Caco-2 (cell line): Measurements from ENCODE around the gene MCEE. TPM values are rescaled to one million over a fixed set of nuclear protein-coding genes. Genes with fewer than 3 reads are reported as not detected.

Experiments
- BruUV-seq: library from RNA; stranded (reverse); fragments of 400-500 nt; replicated peaks from 2 replicates; lab custom pipeline; 2021; lab: Mats Ljungman, UMichigan
- CTCF ChIA-PET: fragments of 300-600 bp; sonication (Branson Sonifier 250); formaldehyde crosslinking; loops from one replicate; lab custom pipeline; 2022; ENCODE audit warnings: antibody characterized with exemption; lab: Charles Lee
- POLR2A ChIA-PET: fragments of 300-600 bp; sonication (Branson Sonifier 250); formaldehyde crosslinking; loops from one replicate; lab custom pipeline; 2022; ENCODE audit warnings: antibody characterized with exemption; lab: Charles Lee
- DNase-seq, 2 experiments: peaks; one replicate each; pipeline versions ENCODE4 v3.0.0 to v3.0.0-alpha.2; 2020 to 2022
- H3K27me3 ChIP-seq: replicated peaks from 2 replicates; pipeline ENCODE4 v1.6.0; 2011; ENCODE audit warnings: low read length; ENCODE audit not compliant: control insufficient read depth, insufficient read depth
- H3K36me3 ChIP-seq: 2 replicates; pipeline ENCODE4 v1.5.1; 2011; ENCODE audit warnings: low read length; ENCODE audit not compliant: control insufficient read depth, insufficient read depth
- H3K4me1 ChIP-seq: fragments of 250-450 bp; sonication (Bioruptor Pico); 2 replicates; pipeline ENCODE4 v1.5.1; 2020; ENCODE audit warnings: mild to moderate bottlenecking
- H3K4me3 ChIP-seq: 2 replicates; pipeline ENCODE4 v1.5.1; 2011; ENCODE audit warnings: low read depth, mild to moderate bottlenecking, control low read depth, low read length
- H3K9me3 ChIP-seq: fragments of 250-450 bp; sonication (Bioruptor Pico); 2 replicates; pipeline ENCODE4 v1.5.1; 2020; ENCODE audit warnings: mild to moderate bottlenecking, moderate library complexity
- H3K27ac Mint-ChIP-seq: one replicate; pipeline ENCODE4 v1.8.0; 2022; ENCODE audit warnings: mixed read lengths; ENCODE audit not compliant: unreplicated experiment
- H3K27me3 Mint-ChIP-seq: one replicate; pipeline ENCODE4 v1.8.0; 2022; ENCODE audit warnings: mixed read lengths; ENCODE audit not compliant: insufficient read depth, unreplicated experiment
- H3K36me3 Mint-ChIP-seq: one replicate; pipeline ENCODE4 v1.8.0; 2022; ENCODE audit warnings: mild to moderate bottlenecking, mixed read lengths; ENCODE audit not compliant: insufficient read depth, unreplicated experiment
- H3K4me1 Mint-ChIP-seq: one replicate; pipeline ENCODE4 v1.8.0; 2022; ENCODE audit warnings: low read depth, mixed read lengths; ENCODE audit not compliant: unreplicated experiment
- H3K4me3 Mint-ChIP-seq: one replicate; pipeline ENCODE4 v1.8.0; 2022; ENCODE audit warnings: mild to moderate bottlenecking, moderate library complexity, mixed read lengths; ENCODE audit not compliant: unreplicated experiment
- H3K9me3 Mint-ChIP-seq: one replicate; pipeline ENCODE4 v1.8.0; 2022; ENCODE audit warnings: mixed read lengths; ENCODE audit not compliant: unreplicated experiment
- intact Hi-C: fragments of 100-400 bp; cut with micrococcal nuclease; formaldehyde crosslinking; loops from one replicate; pipeline ENCODE4 v1.10.0; 2022; ENCODE audit not compliant: unreplicated experiment
- total RNA-seq: library from RNA; stranded (reverse); gene quantifications from 2 replicates; pipeline ENCODE4 v1.2.3, GENCODE V29; 2022
- TF ChIP-seq, protein P1 (sequence below), 2 experiments: fragments of 200-600 bp in 1 of 2; IDR thresholded peaks; 1 replicate in 1 of 2; 2 replicates in 1 of 2; pipeline versions ENCODE4 v1.5.1 to v1.8.0; 2011 to 2022; ENCODE audit warnings: antibody characterized with exemption in 1 of 2, control low read depth in 1 of 2, inconsistent platforms in 1 of 2, low read depth in 1 of 2, low read length in 1 of 2, mild to moderate bottlenecking in 1 of 2, moderate library complexity in 1 of 2; ENCODE audit not compliant: insufficient read depth in 1 of 2, severe bottlenecking in 1 of 2, unreplicated experiment in 1 of 2

Gene MCEE
- total RNA-seq, 1 experiment from 2014 or later = 13.7 TPM

DNA sequence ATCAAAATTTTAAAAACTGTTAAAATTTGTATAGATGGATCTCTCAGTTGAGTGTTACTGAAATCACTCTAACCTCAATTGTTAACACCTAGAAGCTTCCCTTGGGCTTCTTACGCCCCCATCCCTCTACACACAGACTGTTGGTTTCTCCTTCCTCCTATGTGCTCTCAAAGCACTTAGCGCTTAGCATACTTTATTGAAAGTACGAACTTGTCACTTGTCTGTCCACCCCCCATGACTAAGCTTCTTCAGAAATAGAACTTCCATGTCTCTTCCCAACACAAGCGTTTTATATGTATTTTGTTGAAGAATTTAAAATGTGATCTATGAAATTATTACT is 846 bp upstream of the MCEE start:
- ChIA-PET CTCF (interaction anchor here (1.4 kb wide), 1 partner anchor 30 kb away, joined by 6 read pairs; no protein-coding TSS in a partner anchor), POLR2A (interaction anchor here (0.6 kb wide), 1 partner anchor 152 kb away, joined by 5 read pairs; no protein-coding TSS in a partner anchor)
- no peak for DNase-seq
- Mint-ChIP-seq H3K27ac (no peak overlapping the region), H3K4me1 (no peaks in the 10 kb centered on the region), H3K27me3 (no peaks in the 10 kb centered on the region), H3K36me3 (peaks cover 31% of the 10 kb centered on the region), H3K4me3 (no peak overlapping the region), H3K9me3 (no peaks in the 10 kb centered on the region)
- intact Hi-C loops = loop anchor here (1.0 kb wide), 3 partner anchors 31 to 96 kb away; partner anchors contain the start of genes NAGK and PAIP2B
- 0 out of 2 replicates have a peak, but pooled peaks cover 4% of the 10 kb centered on the region for H3K4me1 ChIP-seq
- H3K27me3 ChIP-seq = no peaks in the 10 kb centered on the region
- H3K4me3 ChIP-seq = peak overlapping the region; percentile 73
- H3K36me3 ChIP-seq = no peaks in the 10 kb centered on the region; the same call in 1 of the 2 replicates
- TF ChIP-seq, protein P1, sequence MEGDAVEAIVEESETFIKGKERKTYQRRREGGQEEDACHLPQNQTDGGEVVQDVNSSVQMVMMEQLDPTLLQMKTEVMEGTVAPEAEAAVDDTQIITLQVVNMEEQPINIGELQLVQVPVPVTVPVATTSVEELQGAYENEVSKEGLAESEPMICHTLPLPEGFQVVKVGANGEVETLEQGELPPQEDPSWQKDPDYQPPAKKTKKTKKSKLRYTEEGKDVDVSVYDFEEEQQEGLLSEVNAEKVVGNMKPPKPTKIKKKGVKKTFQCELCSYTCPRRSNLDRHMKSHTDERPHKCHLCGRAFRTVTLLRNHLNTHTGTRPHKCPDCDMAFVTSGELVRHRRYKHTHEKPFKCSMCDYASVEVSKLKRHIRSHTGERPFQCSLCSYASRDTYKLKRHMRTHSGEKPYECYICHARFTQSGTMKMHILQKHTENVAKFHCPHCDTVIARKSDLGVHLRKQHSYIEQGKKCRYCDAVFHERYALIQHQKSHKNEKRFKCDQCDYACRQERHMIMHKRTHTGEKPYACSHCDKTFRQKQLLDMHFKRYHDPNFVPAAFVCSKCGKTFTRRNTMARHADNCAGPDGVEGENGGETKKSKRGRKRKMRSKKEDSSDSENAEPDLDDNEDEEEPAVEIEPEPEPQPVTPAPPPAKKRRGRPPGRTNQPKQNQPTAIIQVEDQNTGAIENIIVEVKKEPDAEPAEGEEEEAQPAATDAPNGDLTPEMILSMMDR (IDR thresholded peaks at IDR 0.05; ENCODE audit: insufficient read depth in 1 of 2, low read depth in 1 of 2, low read length in 1 of 2, severe bottlenecking in 1 of 2, unreplicated experiment in 1 of 2) = no peak
- BruUV-seq = no TSS peak
- H3K9me3 ChIP-seq = no peaks in the 10 kb centered on the region

DNA sequence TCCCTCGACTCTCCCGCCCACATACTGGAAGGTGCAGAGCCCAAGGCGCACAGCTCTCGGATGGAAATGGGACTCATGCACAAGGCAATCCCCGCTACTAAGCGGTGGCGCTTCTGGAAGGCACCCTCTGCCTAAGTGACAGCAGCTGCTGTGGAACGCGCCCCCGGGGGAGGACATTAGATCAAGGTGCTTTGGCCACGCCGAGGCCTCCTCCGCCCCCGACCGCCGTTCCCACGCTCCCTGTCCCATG is 202 bp downstream of the MCEE start:
- Mint-ChIP-seq H3K27me3 (no peaks in the 10 kb centered on the region), H3K36me3 (peaks cover 21% of the 10 kb centered on the region), H3K4me1 (no peaks in the 10 kb centered on the region), H3K4me3 (no peak overlapping the region), H3K27ac (no peak overlapping the region), H3K9me3 (no peaks in the 10 kb centered on the region)
- Histone ChIP-seq H3K4me1 (0 out of 2 replicates have a peak, but pooled peaks cover 4% of the 10 kb centered on the region), H3K36me3 (no peaks in the 10 kb centered on the region; the same call in 1 of the 2 replicates), H3K27me3 (no peaks in the 10 kb centered on the region), H3K9me3 (no peaks in the 10 kb centered on the region), H3K4me3 (peak overlapping the region; percentile 73)
- POLR2A ChIA-PET = interaction anchor here (0.6 to 0.8 kb wide), 3 partner anchors 28 to 939 kb away, joined by 3 to 12 read pairs (median 3); partner anchors contain the start of genes C2orf42 and NAGK
- TF ChIP-seq, protein P1 (IDR thresholded peaks at IDR 0.05; ENCODE audit: insufficient read depth in 1 of 2, low read depth in 1 of 2, low read length in 1 of 2, severe bottlenecking in 1 of 2, unreplicated experiment in 1 of 2) = no peak
- BruUV-seq = no TSS peak
- intact Hi-C loops = loop anchor here (1.0 kb wide), 3 partner anchors 30 to 97 kb away; partner anchors contain the start of genes NAGK and PAIP2B
- CTCF ChIA-PET = interaction anchor here (1.0 kb wide), 2 partner anchors 29 to 202 kb away, joined by 4 to 7 read pairs; partner anchors contain the start of gene ZNF638
- peak; percentile 90 to 92 for DNase-seq

DNA sequence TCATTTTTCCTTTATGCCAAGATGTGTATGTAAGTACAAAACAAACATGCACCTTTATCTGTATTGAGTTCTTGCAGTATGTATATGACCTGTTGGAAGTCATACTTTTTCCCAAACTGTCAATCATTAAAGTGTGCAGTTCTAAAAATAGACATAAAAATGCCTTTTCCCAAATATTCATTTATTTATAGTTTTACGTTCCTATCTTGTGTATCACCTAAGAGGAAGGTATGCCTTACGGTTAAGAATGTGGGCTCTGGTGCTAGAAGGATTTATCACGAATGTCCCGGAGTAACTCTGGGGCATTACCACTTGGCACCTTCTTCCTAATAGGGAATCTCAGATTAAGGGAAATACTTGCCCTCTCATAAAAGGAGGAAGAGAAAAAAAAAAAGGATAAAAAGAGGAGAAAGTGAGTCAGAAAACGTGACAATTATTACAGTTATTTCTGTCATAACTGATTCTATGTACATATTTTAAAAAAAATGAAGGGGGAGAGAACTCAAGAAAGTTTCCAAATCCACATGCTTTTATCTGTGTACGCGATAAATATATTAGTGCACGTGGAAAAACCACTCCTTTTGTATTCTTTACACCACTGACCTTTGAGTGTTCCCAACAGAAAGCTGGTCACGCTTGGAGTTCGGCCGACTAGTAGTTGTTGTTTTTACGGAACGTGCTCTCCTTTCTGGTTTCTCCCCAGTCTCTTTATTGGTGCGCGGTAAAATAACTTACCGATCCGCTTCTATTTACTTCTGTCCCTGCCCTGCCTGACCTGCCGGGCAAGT is 721 bp downstream of the MCEE start:
- H3K9me3 ChIP-seq = no peaks in the 10 kb centered on the region
- POLR2A ChIA-PET = interaction anchor here (0.6 to 0.8 kb wide), 2 partner anchors 28 to 61 kb away, joined by 3 to 12 read pairs; partner anchors contain the start of gene NAGK
- H3K27me3 Mint-ChIP-seq = no peaks in the 10 kb centered on the region
- intact Hi-C loops = no loop called here
- H3K4me3 ChIP-seq = peak overlapping the region; percentile 73
- H3K27ac Mint-ChIP-seq = no peak overlapping the region
- H3K4me1 ChIP-seq = 0 out of 2 replicates have a peak, but pooled peaks cover 4% of the 10 kb centered on the region
- no peaks in the 10 kb centered on the region for H3K27me3 ChIP-seq
- CTCF ChIA-PET = interaction anchor here (1.0 kb wide), 2 partner anchors 29 to 202 kb away, joined by 4 to 7 read pairs; partner anchors contain the start of gene ZNF638
- no peak overlapping the region for H3K4me3 Mint-ChIP-seq
- peaks cover 19% of the 10 kb centered on the region for H3K36me3 Mint-ChIP-seq
- TF ChIP-seq, protein P1 (IDR thresholded peaks at IDR 0.05; ENCODE audit: insufficient read depth in 1 of 2, low read depth in 1 of 2, low read length in 1 of 2, severe bottlenecking in 1 of 2, unreplicated experiment in 1 of 2) = no peak
- BruUV-seq = TSS peak; percentile 72
- no peaks in the 10 kb centered on the region for H3K36me3 ChIP-seq
- H3K4me1 Mint-ChIP-seq = no peaks in the 10 kb centered on the region
- no peak for DNase-seq
- H3K9me3 Mint-ChIP-seq = no peaks in the 10 kb centered on the region
